Osteoblast (primary cell): ENCODE results near the gene SH3BP2. TPM values are rescaled to one million over a fixed set of nuclear protein-coding genes. Genes with fewer than 3 reads are reported as not detected.

Experiments used
- DNase-seq: peaks from one replicate; pipeline ENCODE4 v3.0.0; 2011; ENCODE audit warnings: low spot score, mixed read lengths; ENCODE audit not compliant: insufficient read length; ENCODE audit errors: missing footprints
- H2AFZ ChIP-seq: 2 replicates; pipeline ENCODE4 v1.6.0; 2011; ENCODE audit warnings: mild to moderate bottlenecking, low read length
- H3K27ac ChIP-seq: 2 replicates; pipeline ENCODE4 v1.5.1; 2011; ENCODE audit warnings: mild to moderate bottlenecking, low read depth, low read length, moderate library complexity
- H3K27me3 ChIP-seq: 2 replicates; pipeline ENCODE4 v1.6.0; 2012; ENCODE audit warnings: mild to moderate bottlenecking, control low read depth, inconsistent platforms, low read length, moderate library complexity; ENCODE audit not compliant: insufficient read depth
- H3K36me3 ChIP-seq: 2 replicates; pipeline ENCODE4 v1.5.1; 2011; ENCODE audit warnings: mild to moderate bottlenecking, low read length, control low read depth, moderate library complexity; ENCODE audit not compliant: insufficient read depth
- H3K4me1 ChIP-seq: 2 replicates; pipeline ENCODE4 v1.5.1; 2011; ENCODE audit warnings: mild to moderate bottlenecking, low read length, control low read depth, moderate library complexity; ENCODE audit not compliant: insufficient read depth
- H3K4me2 ChIP-seq: 2 replicates; pipeline ENCODE4 v1.6.0; 2011; ENCODE audit warnings: mild to moderate bottlenecking, low read length; ENCODE audit not compliant: insufficient read depth
- H3K4me3 ChIP-seq: fragments of 200-600 bp; sonication (generic); 3 replicates; pipeline ENCODE4 v1.5.1; 2012; ENCODE audit warnings: mild to moderate bottlenecking, low read length, inconsistent platforms; ENCODE audit not compliant: insufficient read depth
- H3K79me2 ChIP-seq: 2 replicates; pipeline ENCODE4 v1.6.0; 2012; ENCODE audit warnings: mild to moderate bottlenecking, low read length, control low read depth, inconsistent platforms; ENCODE audit not compliant: insufficient read depth
- H3K9me3 ChIP-seq: 2 replicates; pipeline ENCODE4 v1.5.1; 2011; ENCODE audit warnings: low read depth, low read length, control low read depth
- H4K20me1 ChIP-seq: 2 replicates; pipeline ENCODE4 v1.6.0; 2012; ENCODE audit warnings: mild to moderate bottlenecking, low read length, control low read depth; ENCODE audit not compliant: insufficient read depth
- total RNA-seq: library from RNA; depleted of rRNA; stranded (reverse); fragments of >200 nt; gene quantifications from 2 replicates; pipeline ENCODE4 v1.2.3, GENCODE V29; 2012
- TF ChIP-seq, protein P1 (sequence below): IDR thresholded peaks from 2 replicates; pipeline ENCODE4 v1.5.1; 2011; ENCODE audit warnings: mild to moderate bottlenecking, low read depth, low read length, moderate library complexity; ENCODE audit errors: extremely low read depth

The SH3BP2 gene
- total RNA-seq, 1 donor: 26.4 TPM

DNA sequence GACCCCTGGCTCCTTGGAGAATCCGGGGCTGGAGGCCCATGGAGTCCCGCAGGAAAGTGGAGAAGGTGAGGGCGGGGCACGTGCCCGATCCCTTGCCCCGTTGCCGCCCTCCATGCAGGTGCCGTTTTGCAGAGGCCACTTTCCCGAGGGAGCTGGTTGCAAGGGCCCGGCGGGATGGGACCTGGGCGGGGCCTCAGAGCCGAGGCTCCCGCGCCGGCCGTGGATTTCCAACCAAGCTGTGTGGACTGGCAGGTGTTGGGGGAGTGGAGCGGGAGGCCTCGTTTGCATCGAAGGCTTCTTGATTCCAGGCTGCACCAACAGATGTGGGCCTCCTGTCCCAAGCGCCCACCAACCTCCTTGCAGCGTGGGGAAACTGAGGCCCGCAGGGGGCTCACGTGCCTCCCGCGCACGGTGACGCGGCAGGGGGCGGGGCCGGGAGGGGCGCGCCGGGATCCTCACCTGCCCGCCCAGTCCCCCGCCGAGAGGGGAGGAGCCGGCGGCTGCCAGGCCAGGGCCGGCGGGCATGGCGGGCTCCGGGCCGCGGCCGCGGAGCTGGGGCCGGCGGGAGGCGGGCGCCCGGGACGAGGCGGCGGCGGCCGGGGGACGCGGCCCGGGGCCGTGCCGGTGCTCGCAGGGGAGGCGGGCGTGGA, 24.9 kb downstream of the SH3BP2 start:
- Histone ChIP-seq H3K36me3 (peaks cover 7% of the 10 kb centered on the region), H3K27ac (no peak overlapping the region), H3K4me3 (peak overlapping the region; percentile 70), H4K20me1 (peaks cover 30% of the 10 kb centered on the region), H3K27me3 (no peaks in the 10 kb centered on the region), H3K79me2 (peaks cover 72% of the 10 kb centered on the region), H2AFZ (no peak overlapping the region), H3K9me3 (peaks cover 3% of the 10 kb centered on the region), H3K4me1 (peaks cover under 1% of the 10 kb centered on the region), H3K4me2 (peak overlapping the region; percentile 76)
- peak; percentile 98 for DNase-seq
- TF ChIP-seq, protein P1, sequence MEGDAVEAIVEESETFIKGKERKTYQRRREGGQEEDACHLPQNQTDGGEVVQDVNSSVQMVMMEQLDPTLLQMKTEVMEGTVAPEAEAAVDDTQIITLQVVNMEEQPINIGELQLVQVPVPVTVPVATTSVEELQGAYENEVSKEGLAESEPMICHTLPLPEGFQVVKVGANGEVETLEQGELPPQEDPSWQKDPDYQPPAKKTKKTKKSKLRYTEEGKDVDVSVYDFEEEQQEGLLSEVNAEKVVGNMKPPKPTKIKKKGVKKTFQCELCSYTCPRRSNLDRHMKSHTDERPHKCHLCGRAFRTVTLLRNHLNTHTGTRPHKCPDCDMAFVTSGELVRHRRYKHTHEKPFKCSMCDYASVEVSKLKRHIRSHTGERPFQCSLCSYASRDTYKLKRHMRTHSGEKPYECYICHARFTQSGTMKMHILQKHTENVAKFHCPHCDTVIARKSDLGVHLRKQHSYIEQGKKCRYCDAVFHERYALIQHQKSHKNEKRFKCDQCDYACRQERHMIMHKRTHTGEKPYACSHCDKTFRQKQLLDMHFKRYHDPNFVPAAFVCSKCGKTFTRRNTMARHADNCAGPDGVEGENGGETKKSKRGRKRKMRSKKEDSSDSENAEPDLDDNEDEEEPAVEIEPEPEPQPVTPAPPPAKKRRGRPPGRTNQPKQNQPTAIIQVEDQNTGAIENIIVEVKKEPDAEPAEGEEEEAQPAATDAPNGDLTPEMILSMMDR: no peak

DNA sequence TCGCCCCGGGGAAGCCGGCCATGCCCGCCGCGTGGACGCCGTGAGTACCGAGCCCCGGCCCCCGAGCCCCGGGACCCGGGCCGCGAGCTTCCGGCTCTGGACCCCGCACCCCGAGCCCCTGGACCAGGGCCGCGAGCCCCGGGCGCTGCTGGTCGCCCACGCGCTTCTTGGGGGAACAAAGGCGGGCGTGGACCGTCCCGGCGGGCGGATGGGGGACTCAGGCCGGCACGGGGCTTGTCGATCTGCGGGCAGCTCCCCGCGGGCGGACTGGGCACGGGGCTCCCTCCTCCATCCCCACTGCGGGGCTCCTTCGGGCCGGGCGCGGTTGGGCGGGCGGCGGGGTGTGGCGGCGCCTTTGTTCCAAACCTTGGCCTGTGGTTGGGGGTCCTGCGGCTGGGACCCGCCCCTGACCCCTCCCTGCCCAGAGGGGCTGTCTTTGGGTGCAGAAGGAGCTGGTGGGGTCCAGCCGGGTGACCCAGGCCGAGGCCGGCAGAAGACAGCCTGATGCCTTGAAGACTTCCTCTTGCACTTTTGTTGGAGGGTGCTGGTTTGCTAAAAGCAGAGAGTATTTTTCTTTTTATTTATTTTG, 25.6 kb downstream of the SH3BP2 start:
- Histone ChIP-seq H2AFZ (peak overlapping the region; percentile 22), H4K20me1 (peaks cover 35% of the 10 kb centered on the region), H3K27me3 (no peaks in the 10 kb centered on the region), H3K9me3 (peaks cover 3% of the 10 kb centered on the region), H3K79me2 (peaks cover 66% of the 10 kb centered on the region), H3K4me1 (no peaks in the 10 kb centered on the region), H3K27ac (no peak overlapping the region), H3K4me3 (peak overlapping the region; percentile 70), H3K36me3 (peaks cover 11% of the 10 kb centered on the region), H3K4me2 (peak overlapping the region; percentile 66)
- DNase-seq: peak; percentile 95
- TF ChIP-seq, protein P1: no peak

DNA sequence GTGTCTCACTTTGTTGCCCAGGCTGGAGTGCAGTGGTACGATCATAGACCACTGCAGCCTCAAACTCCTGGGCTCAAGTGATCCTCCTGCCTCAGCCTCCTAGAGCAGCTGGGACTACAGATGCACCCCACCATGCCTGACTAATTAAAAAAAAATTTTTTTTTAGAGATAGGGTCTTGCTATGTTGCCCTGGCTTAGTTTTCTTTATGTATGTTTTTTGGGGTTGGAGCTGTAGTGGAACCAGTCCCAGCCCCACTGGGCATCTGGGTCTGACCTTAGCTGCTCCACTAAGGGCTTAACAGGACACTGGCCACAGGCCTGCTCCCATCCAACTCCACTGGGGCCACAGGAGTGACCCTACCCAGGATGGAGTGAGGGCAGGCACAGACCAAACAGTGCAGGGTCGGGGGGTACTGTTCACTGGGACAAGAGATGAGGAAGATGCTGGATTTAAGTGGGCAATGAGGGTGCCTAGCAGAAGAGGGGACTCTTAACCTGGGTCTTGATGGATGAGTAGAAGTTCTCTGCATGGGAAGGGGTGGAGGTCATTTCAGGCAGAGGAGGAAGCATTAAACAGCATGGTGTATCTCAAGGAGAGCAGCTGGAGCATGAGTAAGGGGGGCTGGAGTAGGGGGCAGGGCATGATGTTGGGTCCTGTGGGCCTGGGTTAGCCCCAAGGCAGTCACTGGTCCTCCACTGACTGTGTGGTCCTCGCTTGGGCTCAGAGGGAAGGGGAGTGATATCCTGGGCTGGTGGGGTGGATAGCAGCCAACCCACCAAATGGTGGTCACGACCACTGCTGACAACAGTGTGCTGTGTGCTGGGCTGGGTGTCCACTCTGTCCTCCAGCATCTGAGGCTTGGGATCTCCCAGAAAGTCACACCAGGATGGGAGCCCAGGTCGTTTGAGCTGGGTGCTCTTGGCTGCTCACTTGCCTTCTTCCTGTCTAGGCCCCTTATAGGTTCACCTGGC, 26.6 kb downstream of the SH3BP2 start:
- Histone ChIP-seq H3K27me3 (no peaks in the 10 kb centered on the region), H3K79me2 (peaks cover 55% of the 10 kb centered on the region), H3K9me3 (peaks cover 3% of the 10 kb centered on the region), H3K36me3 (peaks cover 16% of the 10 kb centered on the region), H2AFZ (no peak overlapping the region), H3K4me1 (no peaks in the 10 kb centered on the region), H3K4me3 (no peak overlapping the region), H4K20me1 (peaks cover 35% of the 10 kb centered on the region), H3K4me2 (no peak overlapping the region), H3K27ac (no peak overlapping the region)
- TF ChIP-seq, protein P1: no peak
- DNase-seq: no peak
